A673 (cell line): ENCODE measurements around the gene CDON. TPM values are rescaled to one million over a fixed set of nuclear protein-coding genes. Genes with fewer than 3 reads are reported as not detected.

Experiments
- BruUV-seq: library from RNA; stranded (reverse); fragments of 400-500 nt; replicated peaks from 2 replicates; lab custom pipeline; 2021; lab: Mats Ljungman, UMichigan
- CTCF ChIA-PET: fragments of 300-600 bp; sonication (Branson Sonifier 250); formaldehyde crosslinking; loops from one replicate; lab custom pipeline; 2022; ENCODE audit warnings: antibody characterized with exemption; lab: Charles Lee
- POLR2A ChIA-PET: fragments of 300-600 bp; sonication (Branson Sonifier 250); formaldehyde crosslinking; loops from one replicate; lab custom pipeline; 2022; ENCODE audit warnings: antibody characterized with exemption; ENCODE audit not compliant: low non-redundant PET; lab: Charles Lee
- DNase-seq: peaks from one replicate; pipeline ENCODE4 v3.0.0-alpha.2; 2015; ENCODE audit warnings: low spot score
- H3K27ac ChIP-seq: fragments of 200-600 bp; sonication (generic); 2 replicates; pipeline ENCODE4 v1.5.1; 2016; ENCODE audit warnings: mixed run types, low read depth, mild to moderate bottlenecking, mixed read lengths, antibody characterized with exemption, low read length; ENCODE audit not compliant: poor library complexity, severe bottlenecking
- H3K27me3 ChIP-seq: fragments of 200-600 bp; sonication (generic); replicated peaks from 2 replicates; pipeline ENCODE4 v1.6.1; 2017; ENCODE audit warnings: mixed run types, low read depth, mild to moderate bottlenecking, mixed read lengths, antibody characterized with exemption, low read length; ENCODE audit not compliant: insufficient read depth, poor library complexity
- H3K36me3 ChIP-seq: fragments of 200-600 bp; sonication (generic); 2 replicates; pipeline ENCODE4 v1.6.1; 2016; ENCODE audit warnings: mixed run types, mild to moderate bottlenecking, mixed read lengths, antibody characterized with exemption, low read length; ENCODE audit not compliant: insufficient read depth, poor library complexity, severe bottlenecking
- H3K4me1 ChIP-seq: fragments of 200-600 bp; sonication (generic); 2 replicates; pipeline ENCODE4 v1.6.1; 2017; ENCODE audit warnings: mixed run types, mild to moderate bottlenecking, mixed read lengths, antibody characterized with exemption, low read length; ENCODE audit not compliant: insufficient read depth, poor library complexity, severe bottlenecking
- H3K4me3 ChIP-seq: fragments of 200-600 bp; sonication (generic); 2 replicates; pipeline ENCODE4 v1.5.1; 2016; ENCODE audit warnings: low read depth, mixed run types, mild to moderate bottlenecking, mixed read lengths, low read length; ENCODE audit not compliant: poor library complexity, severe bottlenecking
- H3K9me3 ChIP-seq: fragments of 200-600 bp; sonication (generic); 2 replicates; pipeline ENCODE4 v1.6.1; 2016; ENCODE audit warnings: mixed run types, low read depth, mild to moderate bottlenecking, mixed read lengths, antibody characterized with exemption, low read length; ENCODE audit not compliant: poor library complexity, severe bottlenecking
- EZH2 ChIP-seq: fragments of 200-600 bp; sonication (generic); IDR thresholded peaks from 2 replicates; pipeline ENCODE4 v1.6.1; 2017; ENCODE audit warnings: borderline replicate concordance, low read depth, mild to moderate bottlenecking, mixed read lengths, antibody characterized with exemption, low read length; ENCODE audit not compliant: poor library complexity, severe bottlenecking
- intact Hi-C: fragments of 100-400 bp; cut with micrococcal nuclease; formaldehyde crosslinking; loops from one replicate; pipeline ENCODE4 v1.10.0; 2022; ENCODE audit not compliant: unreplicated experiment
- total RNA-seq: library from RNA; stranded (reverse); gene quantifications from 2 replicates; pipeline ENCODE4 v1.2.3, GENCODE V29; 2021
- TF ChIP-seq, protein P1 (sequence below): fragments of 300-800, 200-600 bp; sonication (generic); conservative IDR thresholded peaks from 2 replicates; pipeline ENCODE4 v1.5.1; 2017; ENCODE audit warnings: low read depth, mild to moderate bottlenecking, antibody characterized with exemption, low read length, moderate library complexity, mixed read lengths

Gene CDON
- total RNA-seq, 1 experiment from 2014 or later, result 25.3 TPM

DNA sequence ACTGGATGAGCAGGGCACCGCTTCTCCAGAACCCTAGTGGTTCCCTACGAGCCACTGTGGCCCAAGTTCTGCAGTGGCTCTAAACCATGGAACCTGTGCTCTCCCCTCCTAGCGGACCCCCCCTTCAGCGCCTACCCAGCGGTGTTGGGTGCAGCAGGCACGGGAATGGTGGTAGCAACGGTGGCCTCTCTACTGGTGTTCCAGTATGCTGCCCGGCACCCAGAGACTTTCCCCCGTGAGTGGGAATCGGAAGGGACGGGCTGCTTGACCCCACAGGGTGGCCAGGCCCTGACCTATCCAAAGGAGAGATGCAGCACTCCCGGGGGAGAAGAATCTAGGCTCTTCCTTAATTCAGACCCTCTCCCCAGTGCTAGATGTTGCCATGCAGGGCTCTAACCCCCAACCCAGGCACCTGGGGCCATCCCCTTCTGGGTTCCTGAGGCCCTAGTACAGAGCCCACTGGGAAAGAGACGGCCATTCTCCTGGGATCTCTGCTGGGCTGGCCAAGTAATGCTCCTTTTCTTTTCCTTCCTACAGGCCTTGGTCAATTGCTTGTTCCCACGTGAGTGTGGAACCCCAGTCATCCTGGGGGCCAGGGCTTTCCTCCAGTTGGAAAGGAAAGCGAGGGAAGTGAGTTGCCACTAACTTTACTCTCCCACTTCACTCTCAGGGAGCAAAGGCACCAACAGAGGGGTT, 107.6 kb downstream of the CDON start:
- Histone ChIP-seq H3K36me3 (no peaks in the 10 kb centered on the region), H3K4me3 (no peak overlapping the region), H3K27me3 (no peaks in the 10 kb centered on the region), H3K27ac (no peak overlapping the region), H3K4me1 (no peaks in the 10 kb centered on the region), H3K9me3 (no peaks in the 10 kb centered on the region)
- TF ChIP-seq, protein P1, sequence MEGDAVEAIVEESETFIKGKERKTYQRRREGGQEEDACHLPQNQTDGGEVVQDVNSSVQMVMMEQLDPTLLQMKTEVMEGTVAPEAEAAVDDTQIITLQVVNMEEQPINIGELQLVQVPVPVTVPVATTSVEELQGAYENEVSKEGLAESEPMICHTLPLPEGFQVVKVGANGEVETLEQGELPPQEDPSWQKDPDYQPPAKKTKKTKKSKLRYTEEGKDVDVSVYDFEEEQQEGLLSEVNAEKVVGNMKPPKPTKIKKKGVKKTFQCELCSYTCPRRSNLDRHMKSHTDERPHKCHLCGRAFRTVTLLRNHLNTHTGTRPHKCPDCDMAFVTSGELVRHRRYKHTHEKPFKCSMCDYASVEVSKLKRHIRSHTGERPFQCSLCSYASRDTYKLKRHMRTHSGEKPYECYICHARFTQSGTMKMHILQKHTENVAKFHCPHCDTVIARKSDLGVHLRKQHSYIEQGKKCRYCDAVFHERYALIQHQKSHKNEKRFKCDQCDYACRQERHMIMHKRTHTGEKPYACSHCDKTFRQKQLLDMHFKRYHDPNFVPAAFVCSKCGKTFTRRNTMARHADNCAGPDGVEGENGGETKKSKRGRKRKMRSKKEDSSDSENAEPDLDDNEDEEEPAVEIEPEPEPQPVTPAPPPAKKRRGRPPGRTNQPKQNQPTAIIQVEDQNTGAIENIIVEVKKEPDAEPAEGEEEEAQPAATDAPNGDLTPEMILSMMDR, result no peak
- no peak for TF ChIP-seq EZH2
- no TSS peak for BruUV-seq
- CTCF ChIA-PET, result no interaction called here
- intact Hi-C loops, result no loop called here
- POLR2A ChIA-PET, result no interaction called here
- DNase-seq, result no peak

DNA sequence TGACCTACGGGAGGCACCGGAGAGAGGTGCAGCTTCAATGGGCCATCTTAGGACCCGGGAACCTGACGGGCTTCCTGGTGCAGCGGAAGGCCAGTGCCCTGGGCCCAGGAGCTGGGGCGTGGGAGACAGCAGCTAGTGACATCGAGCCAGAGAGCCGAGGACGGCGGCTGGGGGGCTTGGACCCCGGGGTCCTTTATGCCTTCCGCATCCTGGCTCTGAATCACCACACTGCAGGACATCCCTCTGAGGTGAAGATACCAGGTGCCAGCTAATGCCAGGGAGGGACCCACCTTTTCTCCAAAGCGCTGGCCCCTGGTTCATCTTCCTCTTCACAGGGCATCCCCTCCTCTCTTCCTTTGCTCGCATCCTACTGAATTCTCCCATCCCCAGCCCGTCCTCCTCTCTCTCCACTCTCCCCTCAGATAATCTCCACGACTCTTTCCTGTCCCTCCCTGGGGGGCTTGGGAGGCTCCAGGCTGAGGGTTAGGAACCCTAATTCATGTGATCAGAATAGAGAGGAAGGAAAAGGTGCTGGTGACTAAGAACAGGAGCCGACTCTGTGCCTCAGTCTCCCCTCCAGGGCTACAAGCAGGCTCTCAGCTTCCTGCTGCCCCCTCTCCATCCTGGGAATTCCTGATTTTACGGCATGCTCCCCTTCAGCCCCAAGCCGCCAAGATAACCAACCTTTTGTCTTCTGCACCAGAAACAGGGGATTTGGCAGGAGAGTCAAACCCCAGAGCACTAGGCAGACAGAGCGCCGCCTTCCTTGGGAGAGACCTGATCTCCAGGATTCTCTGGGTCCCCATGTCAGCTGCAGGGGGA, 108.3 kb downstream of the CDON start:
- POLR2A ChIA-PET, result no interaction called here
- BruUV-seq, result no TSS peak
- no peaks in the 10 kb centered on the region for H3K36me3 ChIP-seq
- no peaks in the 10 kb centered on the region for H3K27me3 ChIP-seq
- TF ChIP-seq EZH2, result no peak
- TF ChIP-seq, protein P1, result no peak
- H3K27ac ChIP-seq, result no peak overlapping the region
- CTCF ChIA-PET, result no interaction called here
- intact Hi-C loops, result no loop called here
- DNase-seq, result no peak
- no peak overlapping the region for H3K4me3 ChIP-seq
- no peaks in the 10 kb centered on the region for H3K4me1 ChIP-seq
- no peaks in the 10 kb centered on the region for H3K9me3 ChIP-seq

DNA sequence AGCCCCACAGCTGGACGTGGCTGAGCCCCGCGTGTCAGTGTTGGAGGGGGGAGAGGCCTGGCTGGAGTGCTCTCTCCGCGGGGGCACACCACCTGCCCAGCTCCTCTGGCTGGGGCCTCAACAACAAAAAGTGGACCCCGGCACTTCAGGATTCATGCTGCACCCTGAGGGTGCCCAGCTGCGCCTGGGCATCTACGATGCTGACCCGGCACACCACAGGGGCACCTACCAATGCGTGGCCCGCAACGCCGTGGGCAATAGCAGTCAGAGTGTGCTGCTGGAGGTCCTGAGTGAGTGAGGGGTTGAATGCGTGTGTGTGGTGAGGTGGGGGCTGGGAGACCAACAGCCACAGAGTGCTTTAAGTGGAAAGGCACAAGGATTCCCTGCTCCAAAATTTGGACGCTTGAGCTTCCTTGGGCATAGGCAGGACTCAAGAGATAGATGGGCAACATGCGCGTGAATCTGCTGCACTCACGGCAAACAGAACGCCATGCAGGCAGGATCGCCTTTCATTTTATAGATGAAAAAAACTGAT, 109.2 kb downstream of the CDON start:
- Histone ChIP-seq H3K36me3 (no peaks in the 10 kb centered on the region), H3K9me3 (no peaks in the 10 kb centered on the region), H3K27me3 (no peaks in the 10 kb centered on the region), H3K27ac (no peak overlapping the region), H3K4me3 (no peak overlapping the region), H3K4me1 (no peaks in the 10 kb centered on the region)
- no TSS peak for BruUV-seq
- ChIA-PET POLR2A (no interaction called here), CTCF (no interaction called here)
- DNase-seq, result no peak
- TF ChIP-seq, protein P1, result no peak
- TF ChIP-seq EZH2, result no peak
- intact Hi-C loops, result no loop called here
